NT2/D1 (cell line): ENCODE results near the gene TRPV6.

Experiments used
- DNase-seq: peaks from one replicate; pipeline ENCODE4 v3.0.0-alpha.2; 2011; ENCODE audit warnings: low read depth, low spot score
- H3K27me3 ChIP-seq: 2 replicates; pipeline ENCODE4 v1.6.0; 2011; ENCODE audit warnings: mild to moderate bottlenecking; ENCODE audit not compliant: insufficient read length, insufficient read depth
- H3K36me3 ChIP-seq: 2 replicates; pipeline ENCODE4 v1.6.1; 2011; ENCODE audit warnings: mild to moderate bottlenecking, low read length, mixed read lengths; ENCODE audit not compliant: insufficient read depth, insufficient read length
- H3K4me1 ChIP-seq: 2 replicates; pipeline ENCODE4 v1.5.1; 2011; ENCODE audit not compliant: insufficient read depth, insufficient read length
- H3K4me3 ChIP-seq: 2 replicates; pipeline ENCODE4 v1.5.1; 2011; ENCODE audit warnings: low read depth; ENCODE audit not compliant: insufficient read length
- H3K9ac ChIP-seq: 2 replicates; pipeline ENCODE4 v1.6.0; 2011; ENCODE audit warnings: low read depth; ENCODE audit not compliant: insufficient read length
- H3K9me3 ChIP-seq: 2 replicates; pipeline ENCODE4 v1.5.1; 2011; ENCODE audit warnings: mild to moderate bottlenecking, low read length; ENCODE audit not compliant: insufficient read depth
- SUZ12 ChIP-seq: IDR thresholded peaks from 2 replicates; pipeline ENCODE4 v1.6.1; 2011; ENCODE audit not compliant: insufficient read length, insufficient read depth; ENCODE audit errors: extremely low read depth
- YY1 ChIP-seq: IDR thresholded peaks from 2 replicates; pipeline ENCODE4 v1.6.1; 2011; ENCODE audit not compliant: insufficient read length, insufficient read depth
- ZNF274 ChIP-seq: IDR thresholded peaks from 2 replicates; pipeline ENCODE4 v1.6.1; 2011; ENCODE audit warnings: mild to moderate bottlenecking, low read depth, low read length

TRPV6 gene

DNA sequence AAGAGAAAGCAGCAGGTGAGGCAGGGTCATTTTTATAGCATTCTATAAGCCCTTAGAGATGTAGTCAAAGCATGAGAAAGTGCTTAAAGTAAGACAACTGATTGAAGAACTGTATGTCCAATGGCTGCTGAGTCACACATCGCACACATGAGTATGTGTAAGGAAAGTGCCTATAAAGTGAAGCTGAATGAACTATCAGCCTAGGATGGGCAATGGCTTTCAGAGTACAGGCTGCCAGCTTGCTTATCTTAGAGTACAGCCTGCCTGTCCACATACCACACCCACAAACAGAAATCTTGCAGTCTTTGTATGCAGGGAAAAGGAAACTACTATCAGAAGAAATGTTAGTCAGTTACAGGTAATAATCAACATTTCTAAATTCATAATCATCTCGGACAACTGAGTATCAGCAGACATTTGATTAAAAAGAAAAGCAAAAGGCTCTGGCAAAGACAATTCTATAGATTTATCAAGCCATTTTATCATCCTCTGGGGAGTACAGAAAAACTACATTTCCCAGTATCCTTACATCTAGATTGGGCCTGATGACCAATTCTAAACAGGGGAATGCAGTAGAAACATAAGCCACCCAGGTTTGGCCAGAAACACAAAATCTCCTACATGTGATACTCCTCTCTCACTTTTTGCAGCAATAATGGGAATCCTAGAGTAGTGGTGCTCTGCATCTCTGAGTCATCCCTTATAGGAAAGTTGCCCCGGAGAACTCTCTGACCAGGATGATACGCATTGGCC lies 46.9 kb downstream of the TRPV6 start:
- no peaks in the 10 kb centered on the region for H3K27me3 ChIP-seq
- TF ChIP-seq YY1 (no peak), ZNF274 (no peak), SUZ12 (no peak)
- H3K36me3 ChIP-seq, result no peaks in the 10 kb centered on the region
- no peak overlapping the region for H3K4me3 ChIP-seq
- no peak for DNase-seq
- H3K9me3 ChIP-seq, result no peaks in the 10 kb centered on the region
- H3K4me1 ChIP-seq, result no peaks in the 10 kb centered on the region
- H3K9ac ChIP-seq, result no peak overlapping the region

DNA sequence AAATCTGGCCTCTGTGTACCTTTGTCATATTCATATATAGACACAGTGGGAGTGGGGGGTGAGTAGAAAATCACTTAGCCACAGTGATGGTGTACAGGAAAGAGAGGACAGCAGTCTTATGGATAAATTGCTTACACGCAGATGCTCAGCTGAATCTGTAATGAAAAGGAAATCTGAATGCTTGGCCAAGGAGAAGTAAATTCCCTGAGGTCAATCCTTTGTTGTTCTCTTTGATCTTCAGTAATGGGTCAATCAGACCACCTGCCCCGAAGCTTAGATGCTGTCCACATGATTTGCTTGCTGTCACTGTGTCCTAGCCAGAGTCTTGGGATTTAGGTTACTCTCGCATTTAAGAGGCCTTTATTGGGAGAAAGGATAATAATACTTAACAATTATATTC lies 49.1 kb downstream of the TRPV6 start:
- no peaks in the 10 kb centered on the region for H3K4me1 ChIP-seq
- no peak overlapping the region for H3K9ac ChIP-seq
- no peak overlapping the region for H3K4me3 ChIP-seq
- H3K27me3 ChIP-seq, result no peaks in the 10 kb centered on the region
- H3K9me3 ChIP-seq, result no peaks in the 10 kb centered on the region
- no peak for DNase-seq
- TF ChIP-seq SUZ12 (no peak), YY1 (no peak), ZNF274 (no peak)
- H3K36me3 ChIP-seq, result no peaks in the 10 kb centered on the region

DNA sequence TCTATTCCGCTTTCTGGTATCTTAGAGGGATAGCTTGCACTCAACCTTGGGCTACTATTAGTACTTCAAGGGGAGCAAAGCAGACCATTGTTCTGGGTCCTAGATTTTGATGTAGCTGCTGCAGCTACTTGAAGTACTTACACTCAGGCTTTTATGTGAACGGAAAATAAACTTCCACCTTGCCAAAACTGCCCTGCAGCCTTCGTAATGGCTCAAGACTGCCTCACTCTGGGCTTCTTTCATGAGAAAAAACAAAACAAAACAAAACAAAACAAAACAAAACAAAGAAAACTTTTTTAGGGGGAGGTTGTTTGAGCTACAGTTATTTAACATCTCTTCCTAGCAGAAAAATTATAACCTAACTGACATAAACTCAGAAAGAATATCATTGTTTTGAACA lies 50.1 kb downstream of the TRPV6 start:
- Histone ChIP-seq H3K27me3 (no peaks in the 10 kb centered on the region), H3K36me3 (no peaks in the 10 kb centered on the region), H3K9me3 (no peaks in the 10 kb centered on the region), H3K9ac (no peak overlapping the region), H3K4me1 (no peaks in the 10 kb centered on the region), H3K4me3 (no peak overlapping the region)
- no peak for DNase-seq
- TF ChIP-seq SUZ12 (no peak), YY1 (no peak), ZNF274 (no peak)

DNA sequence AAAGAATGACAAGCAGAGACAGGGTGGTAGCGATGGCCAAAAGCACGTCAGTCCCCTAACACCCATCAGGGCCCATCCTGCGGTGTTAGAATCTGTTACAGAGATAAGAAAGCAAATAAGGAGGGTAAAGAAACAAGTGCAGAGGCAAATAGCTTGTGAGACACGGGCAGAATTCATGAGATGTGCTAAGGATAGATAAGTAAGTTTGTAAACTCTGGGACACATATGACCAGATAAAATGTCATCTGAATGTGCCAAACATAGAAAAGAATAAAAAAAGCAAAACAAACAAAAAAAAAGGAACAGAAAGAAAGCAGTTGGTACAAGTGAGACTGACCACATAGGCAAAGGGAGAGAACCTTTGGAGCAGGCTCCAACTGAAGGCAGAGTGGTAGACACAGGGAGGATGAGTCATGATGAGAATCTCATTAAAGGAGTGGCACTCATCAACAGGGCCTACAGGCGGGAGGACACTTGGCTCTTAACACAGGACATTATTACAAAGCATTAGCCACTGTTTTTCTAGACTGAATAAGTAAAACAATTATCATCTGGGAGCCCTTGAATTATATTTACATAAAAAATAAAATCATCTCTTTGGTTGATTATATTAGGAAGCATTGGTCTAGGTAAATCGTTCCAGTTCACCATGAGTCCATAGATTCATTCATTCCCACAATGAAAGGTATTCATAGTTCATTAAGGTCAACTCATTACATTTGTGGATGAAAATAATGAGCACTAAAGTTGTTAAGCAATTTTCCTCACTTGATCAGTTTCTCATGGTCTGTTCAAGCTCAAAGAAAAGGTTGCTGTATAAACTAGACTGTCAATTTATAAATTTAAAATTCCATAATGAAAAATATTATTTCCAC lies 52.1 kb downstream of the TRPV6 start:
- Histone ChIP-seq H3K36me3 (no peaks in the 10 kb centered on the region), H3K9ac (no peak overlapping the region), H3K4me3 (no peak overlapping the region), H3K27me3 (no peaks in the 10 kb centered on the region), H3K4me1 (no peaks in the 10 kb centered on the region), H3K9me3 (no peaks in the 10 kb centered on the region)
- no peak for DNase-seq
- TF ChIP-seq SUZ12, result no peak
- TF ChIP-seq YY1, result no peak
- TF ChIP-seq ZNF274, result no peak

DNA sequence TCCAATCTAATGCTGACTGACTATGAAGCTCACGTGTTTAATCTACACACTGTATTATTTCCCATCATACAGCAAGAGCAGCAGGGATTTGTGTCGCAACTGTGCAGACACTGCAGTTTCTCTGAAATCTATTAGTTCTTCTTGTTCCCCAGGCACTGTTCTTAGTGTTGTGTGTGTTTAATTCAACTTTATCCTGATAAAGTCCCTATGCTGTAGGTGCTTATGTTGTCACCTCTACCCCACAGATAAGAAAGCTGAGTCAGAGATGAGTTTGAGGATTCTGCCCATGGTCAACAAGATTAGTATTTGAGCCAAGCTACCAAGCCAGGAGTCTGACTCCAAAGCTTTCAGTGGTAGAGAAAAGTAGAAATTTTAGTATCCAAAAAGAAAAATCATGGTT lies 53.1 kb downstream of the TRPV6 start:
- no peak for TF ChIP-seq ZNF274
- TF ChIP-seq YY1, result no peak
- no peak for TF ChIP-seq SUZ12
- DNase-seq, result no peak
- Histone ChIP-seq H3K36me3 (no peaks in the 10 kb centered on the region), H3K9ac (no peak overlapping the region), H3K4me3 (no peak overlapping the region), H3K9me3 (no peaks in the 10 kb centered on the region), H3K27me3 (no peaks in the 10 kb centered on the region), H3K4me1 (no peaks in the 10 kb centered on the region)

DNA sequence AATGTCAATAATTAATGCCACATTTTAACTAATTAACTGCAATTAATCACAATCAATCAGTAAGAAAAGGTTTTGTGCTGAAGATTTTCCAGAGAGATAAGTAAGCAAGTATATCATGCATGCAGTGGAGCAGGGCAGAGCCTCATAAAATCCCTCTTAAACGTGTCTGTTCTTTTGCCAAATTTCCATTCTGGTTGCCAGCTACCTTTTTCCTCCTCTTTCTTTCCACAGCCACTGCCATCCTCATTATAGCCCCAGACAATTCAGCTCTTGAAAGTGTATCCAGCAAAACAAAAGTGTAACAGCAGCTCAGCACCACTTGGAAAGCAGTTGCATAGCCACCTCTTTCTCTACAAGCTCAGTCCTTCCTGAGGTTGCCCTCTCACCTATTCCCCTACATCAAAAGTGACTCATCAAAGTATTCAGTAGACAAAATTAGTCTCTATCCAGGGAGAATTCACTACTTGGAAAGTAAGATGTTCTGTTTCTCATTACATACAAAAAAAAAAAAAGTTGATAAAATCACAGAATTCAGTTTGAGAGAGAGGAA lies 57.5 kb downstream of the TRPV6 start:
- TF ChIP-seq SUZ12 (no peak), ZNF274 (no peak), YY1 (no peak)
- DNase-seq, result no peak
- no peak overlapping the region for H3K9ac ChIP-seq
- no peak overlapping the region for H3K4me3 ChIP-seq
- H3K27me3 ChIP-seq, result no peaks in the 10 kb centered on the region
- H3K4me1 ChIP-seq, result no peaks in the 10 kb centered on the region
- H3K36me3 ChIP-seq, result no peaks in the 10 kb centered on the region
- H3K9me3 ChIP-seq, result peaks cover 9% of the 10 kb centered on the region

DNA sequence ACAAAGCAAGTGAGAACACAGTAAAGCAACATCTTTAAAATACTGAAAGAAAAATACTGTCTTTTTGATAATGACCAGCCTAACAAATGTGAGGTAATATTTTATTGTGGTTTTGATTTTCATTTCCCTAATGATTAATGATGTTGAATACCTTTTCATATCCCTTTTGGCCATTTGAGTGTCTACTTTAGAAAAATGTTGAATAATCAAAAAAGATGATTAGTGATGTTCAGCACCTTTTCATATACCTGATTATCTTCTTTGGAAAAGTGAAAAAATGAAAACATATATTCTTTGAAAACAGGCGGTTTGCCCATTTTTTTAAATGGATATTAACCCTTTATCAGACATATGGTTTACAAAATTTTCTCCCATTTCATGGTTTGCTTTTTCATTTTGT lies 62.8 kb downstream of the TRPV6 start:
- TF ChIP-seq YY1 (no peak), SUZ12 (no peak), ZNF274 (no peak)
- no peak for DNase-seq

More for the DNA sequence above, 62.8 kb downstream of the TRPV6 start:
- Histone ChIP-seq H3K27me3 (no peaks in the 10 kb centered on the region), H3K36me3 (no peaks in the 10 kb centered on the region), H3K4me3 (no peak overlapping the region), H3K9me3 (peaks cover 16% of the 10 kb centered on the region), H3K4me1 (no peaks in the 10 kb centered on the region), H3K9ac (no peak overlapping the region)
